Measurements from ENCODE around the gene MTHFR. TPM values are rescaled to one million over a fixed set of nuclear protein-coding genes. Genes with fewer than 3 reads are reported as not detected.

The MTHFR gene
- total RNA-seq, 1 experiment from 2014 or later: 22.2 TPM

- no peaks in the 10 kb centered on the region for H3K9me3 ChIP-seq (ENCODE audit: insufficient read depth, low read depth)
- TF ChIP-seq CTCF (conservative IDR thresholded peaks at IDR 0.05): no peak
- TF ChIP-seq EZH2 (IDR thresholded peaks at IDR 0.05; ENCODE audit: low read depth): no peak
- no peaks in the 10 kb centered on the region for H3K36me3 ChIP-seq (ENCODE audit: low read depth)
- no peak overlapping the region for H2AFZ ChIP-seq
- DNase-seq: peak in 1 of 2 experiments; percentile 21
- H3K27ac ChIP-seq: no peak overlapping the region
- H3F3A ChIP-seq (ENCODE audit: insufficient read depth, low read depth): no peaks in the 10 kb centered on the region
- no peak overlapping the region for H3K4me2 ChIP-seq
- ChIA-PET CTCF (no interaction called here), POLR2A (ENCODE audit: unreplicated experiment) (no interaction called here)
- intact Hi-C loops (cut with micrococcal nuclease; ENCODE audit: unreplicated experiment): no loop called here
- BruUV-seq (replicated peaks): no TSS peak
- no peak overlapping the region for H3K4me3 ChIP-seq
- no peaks in the 10 kb centered on the region for H4K20me1 ChIP-seq (ENCODE audit: insufficient read depth)
- H3K9me2 ChIP-seq (ENCODE audit: insufficient read depth): no peaks in the 10 kb centered on the region
- H3K4me1 ChIP-seq (replicated peaks; ENCODE audit: insufficient read depth): no peaks in the 10 kb centered on the region
- no peaks in the 10 kb centered on the region for H3K79me2 ChIP-seq (ENCODE audit: low read depth)
- H3K27me3 ChIP-seq (ENCODE audit: insufficient read depth, low read depth): no peaks in the 10 kb centered on the region
These were observed 56.5 kb downstream of the MTHFR start for GRCh38 chr1:11749203-11749689.

GRCh38 chr1:11748294-11749202, 57.2 kb downstream of the MTHFR start:
- H3K4me1 ChIP-seq (replicated peaks; ENCODE audit: insufficient read depth): no peaks in the 10 kb centered on the region
- H3K9me3 ChIP-seq (ENCODE audit: insufficient read depth, low read depth): no peaks in the 10 kb centered on the region
- no peak overlapping the region for H3K27ac ChIP-seq
- H2AFZ ChIP-seq: no peak overlapping the region
- no TSS peak for BruUV-seq (replicated peaks)
- ChIA-PET POLR2A (ENCODE audit: unreplicated experiment) (no interaction called here), CTCF (no interaction called here)
- H4K20me1 ChIP-seq (ENCODE audit: insufficient read depth): no peaks in the 10 kb centered on the region
- no peak overlapping the region for H3K4me3 ChIP-seq
- TF ChIP-seq EZH2 (IDR thresholded peaks at IDR 0.05; ENCODE audit: low read depth) (no peak), CTCF (conservative IDR thresholded peaks at IDR 0.05) (no peak)
- H3F3A ChIP-seq (ENCODE audit: insufficient read depth, low read depth): no peaks in the 10 kb centered on the region
- H3K4me2 ChIP-seq: no peak overlapping the region
- H3K79me2 ChIP-seq (ENCODE audit: low read depth): no peaks in the 10 kb centered on the region
- DNase-seq: no peak
- intact Hi-C loops (cut with micrococcal nuclease; ENCODE audit: unreplicated experiment): no loop called here
- H3K36me3 ChIP-seq (ENCODE audit: low read depth): no peaks in the 10 kb centered on the region
- H3K9me2 ChIP-seq (ENCODE audit: insufficient read depth): no peaks in the 10 kb centered on the region
- no peaks in the 10 kb centered on the region for H3K27me3 ChIP-seq (ENCODE audit: insufficient read depth, low read depth)

DNA sequence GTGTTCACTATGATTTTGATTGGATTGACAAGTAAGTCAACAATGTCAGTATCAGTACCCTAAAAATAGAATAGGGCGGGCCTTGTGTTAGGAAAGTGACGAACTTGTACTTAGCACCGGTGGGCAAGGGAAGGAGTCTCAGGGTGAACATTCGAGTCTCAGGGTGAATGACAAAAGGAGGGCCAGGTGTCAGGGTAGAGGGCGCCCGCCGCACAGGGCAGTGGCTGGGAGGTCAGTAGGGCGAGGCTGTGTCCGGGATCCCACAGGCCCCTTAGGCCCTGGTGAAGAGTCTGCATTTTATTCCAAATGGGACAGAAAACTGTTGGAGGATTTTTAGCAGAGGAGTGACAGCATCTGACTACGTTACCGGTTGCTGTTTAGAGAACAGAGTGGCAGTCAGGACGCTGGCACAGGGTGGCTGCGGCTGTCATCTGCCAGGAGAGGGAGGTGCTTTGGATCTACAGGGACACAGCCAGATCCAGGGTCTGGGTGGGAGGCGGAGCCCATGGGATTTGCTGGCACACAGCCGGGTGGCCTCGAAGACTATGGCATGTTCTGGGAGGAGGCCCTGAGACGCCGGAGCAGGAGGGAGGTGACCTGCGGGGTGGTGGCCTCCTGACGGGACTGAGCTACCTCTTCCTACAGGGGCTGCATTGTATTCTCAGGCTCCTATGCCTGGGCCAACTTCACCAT, 58.8 kb downstream of the MTHFR start:
- H3K4me3 ChIP-seq: no peak overlapping the region
- no peaks in the 10 kb centered on the region for H3K9me3 ChIP-seq (ENCODE audit: insufficient read depth, low read depth)
- no peaks in the 10 kb centered on the region for H3K9me2 ChIP-seq (ENCODE audit: insufficient read depth)
- BruUV-seq (replicated peaks): no TSS peak
- no peak overlapping the region for H3K4me2 ChIP-seq
- H3K27me3 ChIP-seq (ENCODE audit: insufficient read depth, low read depth): no peaks in the 10 kb centered on the region
- H3K36me3 ChIP-seq (ENCODE audit: low read depth): no peaks in the 10 kb centered on the region
- H3F3A ChIP-seq (ENCODE audit: insufficient read depth, low read depth): no peaks in the 10 kb centered on the region
- intact Hi-C loops (cut with micrococcal nuclease; ENCODE audit: unreplicated experiment): no loop called here
- no peaks in the 10 kb centered on the region for H3K79me2 ChIP-seq (ENCODE audit: low read depth)
- H4K20me1 ChIP-seq (ENCODE audit: insufficient read depth): no peaks in the 10 kb centered on the region
- H3K4me1 ChIP-seq (replicated peaks; ENCODE audit: insufficient read depth): no peaks in the 10 kb centered on the region
- ChIA-PET POLR2A (ENCODE audit: unreplicated experiment) (no interaction called here), CTCF (no interaction called here)
- H3K27ac ChIP-seq: no peak overlapping the region
- no peak for TF ChIP-seq CTCF (conservative IDR thresholded peaks at IDR 0.05)
- TF ChIP-seq EZH2 (IDR thresholded peaks at IDR 0.05; ENCODE audit: low read depth): no peak
- DNase-seq: no peak
- H2AFZ ChIP-seq: no peak overlapping the region

Data from PC-9 (cell line).